M059J (cell line): ENCODE results near the gene APC. TPM values are rescaled to one million over a fixed set of nuclear protein-coding genes. Genes with fewer than 3 reads are reported as not detected.

Source experiments
- total RNA-seq: library from RNA; depleted of rRNA; stranded (reverse); fragments of >200 nt; shearing (Covaris generic); gene quantifications from 2 replicates; pipeline ENCODE4 v1.2.3, GENCODE V29; 2014; rRNA removed

Gene APC
- total RNA-seq, 1 experiment from 2014 or later, result 18.7 TPM

Other genes starting within 250 kb of the APC start
- 110 and 166 TPM in 2 replicates for gene SRP19, start 123.4 kb downstream of the APC start, total RNA-seq
- gene REEP5, start 184.3 kb downstream of the APC start, total RNA-seq, result 37.3 and 38.5 TPM in 2 replicates
- 16.8 and 27.8 TPM in 2 replicates for gene DCP2, start 238.9 kb downstream of the APC start, total RNA-seq